Thyroid gland (tissue), 4 donors: ENCODE measurements around the gene CPB2.

Experiments
- POLR2A ChIP-seq, 2 donors: fragments of 450-650 bp; IDR thresholded peaks; one replicate each; pipeline ENCODE4 v1.6.1; 2017; ENCODE audit warnings: antibody characterized with exemption in 2 of 2, mild to moderate bottlenecking in 2 of 2, moderate library complexity in 1 of 2
- TF ChIP-seq, protein P1 (sequence below), 6 experiments: fragments of 200-600 bp in 3 of 6; fragments of 450-650 bp in 3 of 6; sonication (generic) in 3 of 6; IDR thresholded peaks; one replicate each; pipeline ENCODE4 v1.5.1; 2016 to 2019; ENCODE audit warnings: antibody characterized with exemption in 6 of 6, mild to moderate bottlenecking in 2 of 6, inconsistent platforms in 1 of 6, moderate library complexity in 1 of 6

DNA sequence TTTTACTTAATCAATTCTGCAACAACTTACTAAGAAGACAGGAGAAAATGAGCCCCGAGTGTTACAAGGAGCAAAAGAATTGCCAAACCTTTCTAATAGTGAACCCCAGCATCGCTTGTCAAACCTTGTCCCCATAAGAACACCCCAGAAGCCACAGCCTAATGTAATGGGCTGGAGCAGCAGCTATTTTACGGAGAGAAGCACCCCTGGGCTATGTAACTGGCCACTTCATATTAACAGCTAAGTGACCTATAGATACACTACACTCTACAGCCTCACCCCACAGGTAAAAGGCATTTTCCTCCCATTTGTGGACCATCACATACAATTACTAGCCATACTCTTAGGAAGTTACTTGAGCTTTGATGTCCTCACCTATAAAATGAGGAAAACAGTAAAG is 27.3 kb upstream of the CPB2 start:
- TF ChIP-seq, protein P1, sequence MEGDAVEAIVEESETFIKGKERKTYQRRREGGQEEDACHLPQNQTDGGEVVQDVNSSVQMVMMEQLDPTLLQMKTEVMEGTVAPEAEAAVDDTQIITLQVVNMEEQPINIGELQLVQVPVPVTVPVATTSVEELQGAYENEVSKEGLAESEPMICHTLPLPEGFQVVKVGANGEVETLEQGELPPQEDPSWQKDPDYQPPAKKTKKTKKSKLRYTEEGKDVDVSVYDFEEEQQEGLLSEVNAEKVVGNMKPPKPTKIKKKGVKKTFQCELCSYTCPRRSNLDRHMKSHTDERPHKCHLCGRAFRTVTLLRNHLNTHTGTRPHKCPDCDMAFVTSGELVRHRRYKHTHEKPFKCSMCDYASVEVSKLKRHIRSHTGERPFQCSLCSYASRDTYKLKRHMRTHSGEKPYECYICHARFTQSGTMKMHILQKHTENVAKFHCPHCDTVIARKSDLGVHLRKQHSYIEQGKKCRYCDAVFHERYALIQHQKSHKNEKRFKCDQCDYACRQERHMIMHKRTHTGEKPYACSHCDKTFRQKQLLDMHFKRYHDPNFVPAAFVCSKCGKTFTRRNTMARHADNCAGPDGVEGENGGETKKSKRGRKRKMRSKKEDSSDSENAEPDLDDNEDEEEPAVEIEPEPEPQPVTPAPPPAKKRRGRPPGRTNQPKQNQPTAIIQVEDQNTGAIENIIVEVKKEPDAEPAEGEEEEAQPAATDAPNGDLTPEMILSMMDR (IDR thresholded peaks at IDR 0.05), result no peak
- no peak for TF ChIP-seq POLR2A (IDR thresholded peaks at IDR 0.05)
